Left ventricle myocardium inferior (tissue), 1 donor: ENCODE measurements around the gene HDAC8. TPM values are rescaled to one million over a fixed set of nuclear protein-coding genes. Genes with fewer than 3 reads are reported as not detected.
A peak's percentile ranks its signal among the peaks of the same experiment; 100 is the strongest.

ENCODE experiments used
- DNase-seq: peaks from one replicate; pipeline ENCODE4 v3.0.0-alpha.2; 2020
- H3K27ac ChIP-seq: fragments of 200-600 bp; replicated peaks from 2 replicates; pipeline ENCODE4 v1.8.0; 2021
- H3K27me3 ChIP-seq: fragments of 200-600 bp; 2 replicates; pipeline ENCODE4 v1.8.0; 2021; ENCODE audit warnings: low read depth
- H3K36me3 ChIP-seq: fragments of 200-600 bp; 2 replicates; pipeline ENCODE4 v1.8.0; 2021
- H3K4me1 ChIP-seq: fragments of 200-600 bp; 2 replicates; pipeline ENCODE4 v1.8.0; 2021
- H3K4me3 ChIP-seq: fragments of 200-600 bp; 2 replicates; pipeline ENCODE4 v1.8.0; 2021; ENCODE audit warnings: mild to moderate bottlenecking, moderate library complexity
- H3K9me3 ChIP-seq: fragments of 200-600 bp; replicated peaks from 2 replicates; pipeline ENCODE4 v1.8.0; 2021
- intact Hi-C: fragments of 100-400 bp; cut with micrococcal nuclease; formaldehyde crosslinking; loops from one replicate; pipeline ENCODE4 v1.11.0; 2022
- total RNA-seq: library from RNA; stranded (reverse); fragmentation: NEBNext Ultra II Directional; extraction: Animal tissue kit (Norgen Biotek cat#: 25700); gene quantifications from one replicate; pipeline ENCODE4 v1.2.1, GENCODE V29; 2021
- TF ChIP-seq, protein P1 (sequence below): fragments of 200-600 bp; IDR thresholded peaks from 2 replicates; pipeline ENCODE4 v1.8.0; 2021; ENCODE audit warnings: antibody characterized with exemption, mild to moderate bottlenecking, borderline replicate concordance
- donor health status: DM: no; HTN: yes; CAD: no; lungs with severe emphysema.

The HDAC8 gene
- total RNA-seq, 1 donor from 2014 or later: 19.3 TPM

DNA sequence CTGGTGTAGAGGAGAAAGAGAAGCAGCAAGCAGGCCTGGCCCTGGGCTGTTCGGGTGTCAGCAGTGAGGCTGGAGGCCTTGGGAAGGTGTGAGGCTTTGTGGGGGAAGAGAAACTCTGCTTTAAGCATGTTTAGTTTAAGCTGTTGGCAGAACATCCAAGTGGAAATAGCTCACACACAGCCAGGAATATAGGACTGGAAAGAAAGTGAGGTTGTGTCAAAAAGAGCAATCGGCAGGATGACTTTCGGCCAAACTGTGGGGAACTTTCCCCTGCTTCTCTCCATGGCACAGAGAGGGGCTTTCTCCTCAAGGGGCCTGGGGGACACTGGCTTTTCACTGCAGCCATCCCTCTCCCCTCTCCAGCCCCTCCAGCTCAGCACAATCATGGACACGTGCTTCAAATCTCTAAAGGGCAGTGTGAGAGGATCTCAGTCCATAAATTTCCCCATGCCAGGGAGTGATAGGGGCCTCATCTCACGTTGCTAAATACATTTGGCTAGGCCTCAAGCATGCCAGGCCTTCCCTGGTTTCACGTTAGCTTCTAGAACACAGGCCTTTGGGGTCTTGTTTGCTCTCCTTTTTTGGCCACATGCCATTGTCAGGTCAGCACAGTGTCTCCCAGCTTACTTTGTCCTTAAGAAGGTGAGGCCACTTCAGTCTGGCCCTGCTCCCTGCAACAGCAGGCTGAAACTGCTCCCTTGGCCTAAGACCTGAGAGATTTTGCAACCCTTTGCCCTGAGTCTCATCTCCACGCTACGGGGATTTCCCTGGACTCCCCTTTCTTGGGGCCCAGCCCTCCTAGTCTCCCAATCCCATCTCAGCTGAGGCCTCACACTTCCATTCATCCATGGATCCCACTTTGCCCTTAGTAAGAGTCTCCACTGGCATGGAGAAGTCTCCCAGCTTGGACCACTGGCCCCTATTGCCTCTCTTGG is 258.7 kb downstream of the HDAC8 start:
- H3K4me1 ChIP-seq: peaks cover 7% of the 10 kb centered on the region
- DNase-seq: no peak
- no peak overlapping the region for H3K27ac ChIP-seq
- H3K36me3 ChIP-seq: no peaks in the 10 kb centered on the region
- H3K9me3 ChIP-seq: no peaks in the 10 kb centered on the region
- no peaks in the 10 kb centered on the region for H3K27me3 ChIP-seq
- H3K4me3 ChIP-seq: no peak overlapping the region
- intact Hi-C loops: no loop called here
- TF ChIP-seq, protein P1, sequence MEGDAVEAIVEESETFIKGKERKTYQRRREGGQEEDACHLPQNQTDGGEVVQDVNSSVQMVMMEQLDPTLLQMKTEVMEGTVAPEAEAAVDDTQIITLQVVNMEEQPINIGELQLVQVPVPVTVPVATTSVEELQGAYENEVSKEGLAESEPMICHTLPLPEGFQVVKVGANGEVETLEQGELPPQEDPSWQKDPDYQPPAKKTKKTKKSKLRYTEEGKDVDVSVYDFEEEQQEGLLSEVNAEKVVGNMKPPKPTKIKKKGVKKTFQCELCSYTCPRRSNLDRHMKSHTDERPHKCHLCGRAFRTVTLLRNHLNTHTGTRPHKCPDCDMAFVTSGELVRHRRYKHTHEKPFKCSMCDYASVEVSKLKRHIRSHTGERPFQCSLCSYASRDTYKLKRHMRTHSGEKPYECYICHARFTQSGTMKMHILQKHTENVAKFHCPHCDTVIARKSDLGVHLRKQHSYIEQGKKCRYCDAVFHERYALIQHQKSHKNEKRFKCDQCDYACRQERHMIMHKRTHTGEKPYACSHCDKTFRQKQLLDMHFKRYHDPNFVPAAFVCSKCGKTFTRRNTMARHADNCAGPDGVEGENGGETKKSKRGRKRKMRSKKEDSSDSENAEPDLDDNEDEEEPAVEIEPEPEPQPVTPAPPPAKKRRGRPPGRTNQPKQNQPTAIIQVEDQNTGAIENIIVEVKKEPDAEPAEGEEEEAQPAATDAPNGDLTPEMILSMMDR: no peak

- Histone ChIP-seq H3K27me3 (no peaks in the 10 kb centered on the region), H3K27ac (no peak overlapping the region), H3K36me3 (no peaks in the 10 kb centered on the region), H3K4me1 (peaks cover 19% of the 10 kb centered on the region), H3K4me3 (no peak overlapping the region), H3K9me3 (no peaks in the 10 kb centered on the region)
- intact Hi-C loops: no loop called here
- TF ChIP-seq, protein P1: no peak
- DNase-seq: no peak
Measured at GRCh38 chrX:72312311-72312940, 260.2 kb downstream of the HDAC8 start.

DNA sequence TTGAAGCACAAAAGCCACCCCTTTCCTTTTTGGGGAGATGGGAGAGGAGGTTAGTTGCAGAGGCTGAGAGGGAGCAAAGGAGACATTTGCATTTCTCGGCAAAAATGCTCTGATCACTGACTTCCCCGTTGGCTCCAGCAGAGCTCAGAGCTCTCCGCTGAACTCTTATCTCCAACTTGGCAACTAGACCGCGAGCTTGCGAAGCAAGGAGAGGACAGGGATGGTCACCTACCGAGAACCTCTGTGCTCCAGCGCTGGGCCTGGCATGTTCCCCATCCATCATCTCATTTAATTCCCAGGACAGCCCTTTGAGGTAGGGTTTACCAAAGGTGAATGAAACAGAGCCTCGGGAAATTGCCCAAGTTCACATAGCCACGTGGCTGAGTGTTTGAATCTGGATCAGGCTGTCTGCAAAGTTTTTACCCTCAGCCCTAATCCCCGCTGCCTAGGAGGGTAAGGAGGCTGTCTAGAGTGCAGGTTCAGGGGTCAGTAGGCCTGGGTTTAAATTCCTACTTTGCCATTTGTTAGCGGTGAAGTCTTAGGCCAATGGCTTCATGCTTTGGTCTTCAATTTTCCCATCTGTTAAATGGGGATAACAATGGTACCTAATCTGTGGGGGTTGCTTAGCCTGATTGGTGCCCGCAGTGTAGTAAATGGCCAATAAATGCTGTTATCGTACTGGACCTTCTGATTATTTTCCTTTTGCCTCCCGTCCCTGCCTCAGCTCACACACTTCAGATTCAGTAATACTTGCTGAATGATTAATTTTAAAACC is 263.2 kb downstream of the HDAC8 start:
- H3K27me3 ChIP-seq: peaks cover 17% of the 10 kb centered on the region

DNA sequence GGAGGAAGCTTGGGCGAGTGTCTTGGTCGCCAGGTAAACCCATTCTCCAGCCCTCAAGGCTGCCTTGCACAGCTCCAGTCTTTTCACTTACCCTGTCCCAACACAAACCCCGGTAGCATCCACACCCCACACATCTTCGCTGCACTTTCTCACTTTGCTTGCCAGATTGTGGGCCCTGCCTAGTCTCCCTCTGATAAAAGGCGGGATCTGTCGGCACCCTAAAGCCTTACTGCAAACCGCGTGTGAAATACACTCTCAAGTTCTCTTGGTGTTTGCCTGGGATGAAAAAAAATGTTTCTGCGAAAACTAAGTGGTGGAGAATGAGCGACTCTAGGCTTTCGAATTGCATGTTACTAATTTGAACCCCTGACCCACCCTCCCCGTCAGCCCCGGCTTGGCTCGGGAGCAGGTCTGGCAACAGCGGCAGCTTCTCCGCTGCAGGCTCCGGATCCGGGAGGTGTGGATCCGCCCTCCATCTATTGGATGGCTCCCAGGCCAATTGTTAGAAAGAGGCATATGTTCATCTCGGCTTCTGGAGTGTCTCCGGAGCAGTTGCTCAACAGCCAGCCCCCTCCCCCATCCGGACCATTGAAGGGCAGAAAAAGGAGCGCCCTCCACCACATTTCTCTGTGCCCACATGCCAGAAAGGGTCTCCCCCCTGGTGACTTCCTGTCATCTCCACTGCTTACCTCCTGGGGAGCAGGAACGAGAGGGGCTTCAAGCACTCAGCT is 263.9 kb downstream of the HDAC8 start:
- Histone ChIP-seq H3K9me3 (no peaks in the 10 kb centered on the region), H3K36me3 (no peaks in the 10 kb centered on the region), H3K27me3 (peaks cover 23% of the 10 kb centered on the region), H3K4me3 (peak overlapping the region; percentile 70), H3K4me1 (peaks cover 38% of the 10 kb centered on the region), H3K27ac (no peak overlapping the region)
- intact Hi-C loops: no loop called here
- TF ChIP-seq, protein P1: no peak
- peak; percentile 50 for DNase-seq

More for the DNA sequence above, 263.2 kb downstream of the HDAC8 start:
- no peak overlapping the region for H3K27ac ChIP-seq
- H3K4me1 ChIP-seq: peaks cover 38% of the 10 kb centered on the region
- TF ChIP-seq, protein P1: no peak
- peak overlapping the region; percentile 70 for H3K4me3 ChIP-seq
- H3K36me3 ChIP-seq: no peaks in the 10 kb centered on the region
- DNase-seq: no peak
- no peaks in the 10 kb centered on the region for H3K9me3 ChIP-seq
- intact Hi-C loops: no loop called here

GRCh38 chrX:72308209-72308565 is 264.5 kb downstream of the HDAC8 start:
- TF ChIP-seq, protein P1: no peak
- DNase-seq: no peak
- no peak overlapping the region for H3K27ac ChIP-seq
- H3K27me3 ChIP-seq: peaks cover 27% of the 10 kb centered on the region
- no peaks in the 10 kb centered on the region for H3K9me3 ChIP-seq
- H3K4me3 ChIP-seq: peak overlapping the region; percentile 70
- no peaks in the 10 kb centered on the region for H3K36me3 ChIP-seq
- peaks cover 38% of the 10 kb centered on the region for H3K4me1 ChIP-seq
- intact Hi-C loops: no loop called here
